GM12878 (cell line): ENCODE measurements around the gene BRD3. TPM values are rescaled to one million over a fixed set of nuclear protein-coding genes. Genes with fewer than 3 reads are reported as not detected.

Experiments
- ATAC-seq: fragments of 200-7000 bp; cut with Tn5 transposase; 3 replicates; pipeline ENCODE4 v1.9.1; 2020; ENCODE audit warnings: mild to moderate bottlenecking, moderate library complexity
- BruUV-seq: library from RNA; stranded (reverse); fragments of 400-500 nt; replicated peaks from 2 replicates; lab custom pipeline; 2021; lab: Mats Ljungman, UMichigan
- CTCF ChIA-PET: fragments of 300-600 bp; sonication (Branson Sonifier 250); formaldehyde crosslinking; extraction: SDS; loops from one replicate; lab custom pipeline; 2021; ENCODE audit warnings: inconsistent platforms; lab: Yijun Ruan, JAX
- POLR2A ChIA-PET: fragments of 350-600 bp; formaldehyde crosslinking; extraction: SDS; loops from one replicate; lab custom pipeline; 2021; ENCODE audit warnings: inconsistent platforms; lab: Charles Lee
- RAD21 ChIA-PET: fragments of 300-600 bp; sonication (Branson Sonifier 250); formaldehyde crosslinking; loops from one replicate; lab custom pipeline; 2023; ENCODE audit warnings: antibody characterized with exemption; ENCODE audit not compliant: unreplicated experiment; lab: Charles Lee
- SMC1A ChIA-PET: fragments of 300-600 bp; sonication (Branson Sonifier 250); formaldehyde crosslinking; loops from one replicate; lab custom pipeline; 2023; ENCODE audit not compliant: unreplicated experiment, uncharacterized antibody; lab: Charles Lee
- DNase-seq: peaks from one replicate; pipeline ENCODE4 v3.0.0-alpha.2; 2011; ENCODE audit warnings: low read depth, low spot score
- FAIRE-seq: peaks from 3 replicates; lab custom pipeline; 2011; peaks lifted over from hg19 to GRCh38; lab: Jason Lieb, UNC
- H2AFZ ChIP-seq: 2 replicates; pipeline ENCODE4 v1.6.0; 2011; ENCODE audit warnings: low read depth, low read length, control low read depth; ENCODE audit not compliant: control insufficient read depth
- H3K27ac ChIP-seq: 2 replicates; pipeline ENCODE4 v1.5.1; 2011; ENCODE audit warnings: control low read depth; ENCODE audit not compliant: control insufficient read depth, insufficient read depth
- H3K27me3 ChIP-seq, 2 experiments: replicated peaks in 1 of 2; 2 replicates each; pipeline versions ENCODE4 v1.6.0 to v1.6.1; 2011; ENCODE audit warnings: low read length in 1 of 2; ENCODE audit not compliant: control insufficient read depth in 2 of 2, insufficient read depth in 2 of 2
- H3K36me3 ChIP-seq, 2 experiments: 2 replicates each; pipeline ENCODE4 v1.5.1; 2011; ENCODE audit warnings: low read length in 1 of 2; ENCODE audit not compliant: control insufficient read depth in 2 of 2, insufficient read depth in 2 of 2
- H3K4me1 ChIP-seq: 2 replicates; pipeline ENCODE4 v1.6.1; 2011; ENCODE audit warnings: mild to moderate bottlenecking, low read length, moderate library complexity, mixed read lengths; ENCODE audit not compliant: control insufficient read depth, insufficient read depth
- H3K4me2 ChIP-seq: 2 replicates; pipeline ENCODE4 v1.6.0; 2011; ENCODE audit warnings: control low read depth; ENCODE audit not compliant: control insufficient read depth, insufficient read depth
- H3K4me3 ChIP-seq: fragments of 200-600 bp; sonication (generic); 2 replicates; pipeline ENCODE4 v1.5.1; 2016
- H3K79me2 ChIP-seq: 2 replicates; pipeline ENCODE4 v1.6.0; 2011; ENCODE audit warnings: low read length; ENCODE audit not compliant: control insufficient read depth, insufficient read depth
- H3K9ac ChIP-seq: 2 replicates; pipeline ENCODE4 v1.8.0; 2011; ENCODE audit warnings: low read length, control low read depth, mixed read lengths; ENCODE audit not compliant: control insufficient read depth, insufficient read depth
- H3K9me3 ChIP-seq: replicated peaks from 3 replicates; pipeline ENCODE4 v1.5.1; 2011; ENCODE audit warnings: mild to moderate bottlenecking, low read length; ENCODE audit not compliant: control insufficient read depth, insufficient read depth
- H4K20me1 ChIP-seq: 2 replicates; pipeline ENCODE4 v1.6.0; 2011; ENCODE audit not compliant: control insufficient read depth, insufficient read depth
- BRCA1 ChIP-seq: IDR thresholded peaks from 2 replicates; pipeline ENCODE4 v1.6.1; 2011; ENCODE audit warnings: low read depth, low read length, improper control_type of control experiment
- CBX5 ChIP-seq: sonication (generic); IDR thresholded peaks from 2 replicates; pipeline ENCODE4 v1.6.1; 2016; ENCODE audit warnings: low read depth, moderate library complexity, mild to moderate bottlenecking, inconsistent platforms
- CREB1 ChIP-seq: IDR thresholded peaks from 2 replicates; pipeline ENCODE4 v1.6.1; 2012; ENCODE audit warnings: low read depth, mild to moderate bottlenecking, inconsistent platforms
- EED ChIP-seq: sonication (generic); IDR thresholded peaks from 2 replicates; pipeline ENCODE4 v1.6.1; 2016; ENCODE audit warnings: antibody characterized with exemption, low read depth
- HDAC6 ChIP-seq: fragments of 200-600 bp; sonication (generic); IDR thresholded peaks from one replicate; pipeline ENCODE4 v1.8.0; 2017; ENCODE audit warnings: antibody characterized with exemption; ENCODE audit not compliant: unreplicated experiment
- MTA3 ChIP-seq: IDR thresholded peaks from 2 replicates; pipeline ENCODE4 v1.6.1; 2012; ENCODE audit warnings: low read length, inconsistent platforms, borderline replicate concordance
- NR2C2 ChIP-seq: IDR thresholded peaks from 2 replicates; pipeline ENCODE4 v1.6.1; 2011; ENCODE audit warnings: borderline replicate concordance, low read depth; ENCODE audit not compliant: control insufficient read depth, insufficient read length
- NRF1 ChIP-seq: conservative IDR thresholded peaks from 2 replicates; pipeline ENCODE4 v1.6.1; 2011; ENCODE audit warnings: mild to moderate bottlenecking, low read depth, low read length, improper control_type of control experiment
- SIX5 ChIP-seq: IDR thresholded peaks from 2 replicates; pipeline ENCODE4 v1.6.1; 2011; ENCODE audit warnings: mild to moderate bottlenecking, low read depth, low read length, moderate library complexity; ENCODE audit not compliant: severe bottlenecking
- SMAD5 ChIP-seq: IDR thresholded peaks from 2 replicates; pipeline ENCODE4 v1.6.1; 2016; ENCODE audit warnings: antibody characterized with exemption, low read depth
- SMARCA5 ChIP-seq: fragments of 450-650 bp; IDR thresholded peaks from 2 replicates; pipeline ENCODE4 v1.6.1; 2017; ENCODE audit warnings: mild to moderate bottlenecking
- SUPT20H ChIP-seq: IDR thresholded peaks from 2 replicates; pipeline ENCODE4 v1.6.1; 2011; ENCODE audit warnings: low read depth, mild to moderate bottlenecking, low read length, moderate library complexity, borderline replicate concordance; ENCODE audit not compliant: control insufficient read depth
- WGBS: methylation state at CpG from one replicate; pipeline ENCODE4 v1.1.6; 2016; ENCODE audit warnings: low lambda C conversion rate; ENCODE audit not compliant: insufficient replicate concordance, insufficient coverage; ENCODE audit errors: missing lambda C conversion rate; 5-methylcytosine and 5-hydroxymethylcytosine counted together
- in situ Hi-C: fragments of 300-500 bp; cut with MboI; formaldehyde crosslinking; loops from 9 replicates; pipeline ENCODE4 v1.14.3; 2018; ENCODE audit warnings: mixed read lengths
- intact Hi-C: fragments of 100-400 bp; cut with micrococcal nuclease; formaldehyde crosslinking; loops from one replicate; pipeline ENCODE4 v1.14.2; 2022; ENCODE audit not compliant: unreplicated experiment
- polyA plus RNA-seq, 11 experiments: library from polyadenylated mRNA; depleted of rRNA in 4 of 11; unstranded in 6 of 11; stranded (reverse) in 5 of 11; fragments of >200 nt; fragmentation: Nextera tagmentation in 4 of 11; fragmentation: Illumina TruSeq in 1 of 11; extraction: Ambion mirVana in 4 of 11; extraction: Trizol in 1 of 11; gene quantifications; 1 replicate in 1 of 11; 2 replicates in 10 of 11; pipeline versions ENCODE4 v1.2.1 to v1.2.3, GENCODE V29; 2011 to 2016; ENCODE audit warnings: inconsistent platforms in 2 of 11, missing spikeins in 2 of 11, low read depth in 1 of 11
- total RNA-seq, 4 experiments: library from RNA; depleted of rRNA in 3 of 4; stranded (reverse); fragments of >200 nt in 3 of 4; fragmentation: Illumina TruSeq in 1 of 4; extraction: Trizol in 1 of 4; gene quantifications; 2 replicates each; pipeline versions ENCODE4 v1.2.1 to v1.2.3, GENCODE V29; 2013 to 2021
- TF ChIP-seq, protein P1 (sequence below): fragments of 450-650 bp; IDR thresholded peaks from 2 replicates; pipeline ENCODE4 v1.6.1; 2017; ENCODE audit warnings: borderline replicate concordance
- TF ChIP-seq, protein P2 (sequence below): fragments of 450-650 bp; formaldehyde crosslinking; IDR thresholded peaks from 2 replicates; pipeline ENCODE4 v1.4.0; 2022; ENCODE audit warnings: mild to moderate bottlenecking, moderate library complexity
- TF ChIP-seq, protein P3 (sequence below): IDR thresholded peaks from 2 replicates; pipeline ENCODE4 v1.6.1; 2011; ENCODE audit warnings: low read depth, low read length, improper control_type of control experiment, borderline replicate concordance
- TF ChIP-seq, protein P4 (sequence below): fragments of 150-350 bp; IDR thresholded peaks from 2 replicates; pipeline ENCODE4 v1.6.1; 2016; ENCODE audit warnings: low read depth, low read length

The BRD3 gene
- total and polyA plus RNA-seq, 10 of the 15 experiments (the other 5 are each of a cell fraction or from before 2014, with no cell fraction given): 0.53 to 20.8 (median 4.8) TPM

DNA sequence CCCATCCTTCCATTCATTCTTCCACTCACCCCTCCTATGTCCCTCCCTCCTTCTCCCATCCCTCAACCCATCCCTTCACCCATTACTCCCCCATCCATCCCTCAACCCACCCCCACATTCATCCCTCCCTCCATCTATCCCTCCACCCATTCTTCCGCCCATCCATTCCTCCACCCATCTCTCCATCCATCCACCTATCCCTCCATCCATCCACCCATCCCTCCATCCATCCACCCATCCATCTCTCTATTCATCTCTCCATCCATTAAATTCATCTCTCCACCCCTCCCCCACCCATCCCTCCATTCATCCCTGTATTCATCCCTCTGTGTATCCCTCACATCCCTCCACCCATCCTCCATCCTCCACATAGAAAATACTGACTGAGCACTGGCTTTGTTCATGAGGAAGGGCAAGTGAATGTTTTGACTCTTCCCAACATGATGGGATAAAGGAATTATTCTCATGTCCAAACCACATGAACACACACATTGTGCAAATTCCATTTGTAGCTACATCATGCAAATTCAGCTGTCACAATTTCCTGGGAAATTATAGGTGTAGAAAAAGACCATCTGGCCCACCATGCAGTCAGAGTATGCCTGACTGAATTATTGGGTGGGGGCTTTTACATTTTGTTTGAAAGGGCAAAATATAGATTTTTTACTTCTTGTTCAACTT is 68.8 kb downstream of the BRD3 start:
- CTCF ChIA-PET: interaction anchor here (0.5 kb wide), 1 partner anchor 161 kb away, joined by 4 read pairs; no protein-coding TSS in a partner anchor
- H4K20me1 ChIP-seq: no peaks in the 10 kb centered on the region
- in situ Hi-C loops: no loop called here
- H3K36me3 ChIP-seq: no peaks in the 10 kb centered on the region
- RAD21 ChIA-PET: no interaction called here
- H3K27ac ChIP-seq: no peak overlapping the region
- H3K9ac ChIP-seq: no peak overlapping the region
- ATAC-seq: no peak
- no peak overlapping the region for H2AFZ ChIP-seq
- no peak for FAIRE-seq
- no peaks in the 10 kb centered on the region for H3K9me3 ChIP-seq
- H3K27me3 ChIP-seq: no peaks in the 10 kb centered on the region
- POLR2A ChIA-PET: no interaction called here
- H3K4me2 ChIP-seq: no peak overlapping the region
- H3K79me2 ChIP-seq: no peaks in the 10 kb centered on the region
- SMC1A ChIA-PET: no interaction called here
- peaks cover 3% of the 10 kb centered on the region for H3K4me1 ChIP-seq
- intact Hi-C loops: no loop called here
- DNase-seq: no peak
- WGBS: no CpG with 5 or more reads among the region's 1 CpG
- no peak overlapping the region for H3K4me3 ChIP-seq
- no TSS peak for BruUV-seq
- TF ChIP-seq EED: no peak
- no peak for TF ChIP-seq MTA3
- TF ChIP-seq NRF1: no peak
- TF ChIP-seq SIX5: no peak
- TF ChIP-seq, protein P1, sequence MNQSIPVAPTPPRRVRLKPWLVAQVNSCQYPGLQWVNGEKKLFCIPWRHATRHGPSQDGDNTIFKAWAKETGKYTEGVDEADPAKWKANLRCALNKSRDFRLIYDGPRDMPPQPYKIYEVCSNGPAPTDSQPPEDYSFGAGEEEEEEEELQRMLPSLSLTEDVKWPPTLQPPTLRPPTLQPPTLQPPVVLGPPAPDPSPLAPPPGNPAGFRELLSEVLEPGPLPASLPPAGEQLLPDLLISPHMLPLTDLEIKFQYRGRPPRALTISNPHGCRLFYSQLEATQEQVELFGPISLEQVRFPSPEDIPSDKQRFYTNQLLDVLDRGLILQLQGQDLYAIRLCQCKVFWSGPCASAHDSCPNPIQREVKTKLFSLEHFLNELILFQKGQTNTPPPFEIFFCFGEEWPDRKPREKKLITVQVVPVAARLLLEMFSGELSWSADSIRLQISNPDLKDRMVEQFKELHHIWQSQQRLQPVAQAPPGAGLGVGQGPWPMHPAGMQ: no peak
- TF ChIP-seq, protein P2, sequence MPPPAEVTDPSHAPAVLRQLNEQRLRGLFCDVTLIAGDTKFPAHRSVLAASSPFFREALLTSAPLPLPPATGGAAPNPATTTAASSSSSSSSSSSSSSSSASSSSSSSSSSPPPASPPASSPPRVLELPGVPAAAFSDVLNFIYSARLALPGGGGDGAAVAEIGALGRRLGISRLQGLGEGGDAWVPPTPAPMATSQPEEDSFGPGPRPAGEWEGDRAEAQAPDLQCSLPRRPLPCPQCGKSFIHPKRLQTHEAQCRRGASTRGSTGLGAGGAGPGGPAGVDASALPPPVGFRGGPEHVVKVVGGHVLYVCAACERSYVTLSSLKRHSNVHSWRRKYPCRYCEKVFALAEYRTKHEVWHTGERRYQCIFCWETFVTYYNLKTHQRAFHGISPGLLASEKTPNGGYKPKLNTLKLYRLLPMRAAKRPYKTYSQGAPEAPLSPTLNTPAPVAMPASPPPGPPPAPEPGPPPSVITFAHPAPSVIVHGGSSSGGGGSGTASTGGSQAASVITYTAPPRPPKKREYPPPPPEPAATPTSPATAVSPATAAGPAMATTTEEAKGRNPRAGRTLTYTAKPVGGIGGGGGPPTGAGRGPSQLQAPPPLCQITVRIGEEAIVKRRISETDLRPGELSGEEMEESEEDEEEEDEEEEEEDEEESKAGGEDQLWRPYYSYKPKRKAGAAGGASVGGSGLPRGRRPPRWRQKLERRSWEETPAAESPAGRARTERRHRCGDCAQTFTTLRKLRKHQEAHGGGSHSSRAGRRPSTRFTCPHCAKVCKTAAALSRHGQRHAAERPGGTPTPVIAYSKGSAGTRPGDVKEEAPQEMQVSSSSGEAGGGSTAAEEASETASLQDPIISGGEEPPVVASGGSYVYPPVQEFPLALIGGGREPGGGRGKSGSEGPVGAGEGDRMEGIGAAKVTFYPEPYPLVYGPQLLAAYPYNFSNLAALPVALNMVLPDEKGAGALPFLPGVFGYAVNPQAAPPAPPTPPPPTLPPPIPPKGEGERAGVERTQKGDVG (CRISPR knock-in tag): no peak
- no peak for TF ChIP-seq SMAD5
- TF ChIP-seq SUPT20H: no peak
- no peak for TF ChIP-seq BRCA1
- no peak for TF ChIP-seq SMARCA5
- TF ChIP-seq HDAC6: no peak
- TF ChIP-seq, protein P3, sequence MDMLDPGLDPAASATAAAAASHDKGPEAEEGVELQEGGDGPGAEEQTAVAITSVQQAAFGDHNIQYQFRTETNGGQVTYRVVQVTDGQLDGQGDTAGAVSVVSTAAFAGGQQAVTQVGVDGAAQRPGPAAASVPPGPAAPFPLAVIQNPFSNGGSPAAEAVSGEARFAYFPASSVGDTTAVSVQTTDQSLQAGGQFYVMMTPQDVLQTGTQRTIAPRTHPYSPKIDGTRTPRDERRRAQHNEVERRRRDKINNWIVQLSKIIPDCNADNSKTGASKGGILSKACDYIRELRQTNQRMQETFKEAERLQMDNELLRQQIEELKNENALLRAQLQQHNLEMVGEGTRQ: no peak
- no peak for TF ChIP-seq CBX5
- TF ChIP-seq, protein P4, sequence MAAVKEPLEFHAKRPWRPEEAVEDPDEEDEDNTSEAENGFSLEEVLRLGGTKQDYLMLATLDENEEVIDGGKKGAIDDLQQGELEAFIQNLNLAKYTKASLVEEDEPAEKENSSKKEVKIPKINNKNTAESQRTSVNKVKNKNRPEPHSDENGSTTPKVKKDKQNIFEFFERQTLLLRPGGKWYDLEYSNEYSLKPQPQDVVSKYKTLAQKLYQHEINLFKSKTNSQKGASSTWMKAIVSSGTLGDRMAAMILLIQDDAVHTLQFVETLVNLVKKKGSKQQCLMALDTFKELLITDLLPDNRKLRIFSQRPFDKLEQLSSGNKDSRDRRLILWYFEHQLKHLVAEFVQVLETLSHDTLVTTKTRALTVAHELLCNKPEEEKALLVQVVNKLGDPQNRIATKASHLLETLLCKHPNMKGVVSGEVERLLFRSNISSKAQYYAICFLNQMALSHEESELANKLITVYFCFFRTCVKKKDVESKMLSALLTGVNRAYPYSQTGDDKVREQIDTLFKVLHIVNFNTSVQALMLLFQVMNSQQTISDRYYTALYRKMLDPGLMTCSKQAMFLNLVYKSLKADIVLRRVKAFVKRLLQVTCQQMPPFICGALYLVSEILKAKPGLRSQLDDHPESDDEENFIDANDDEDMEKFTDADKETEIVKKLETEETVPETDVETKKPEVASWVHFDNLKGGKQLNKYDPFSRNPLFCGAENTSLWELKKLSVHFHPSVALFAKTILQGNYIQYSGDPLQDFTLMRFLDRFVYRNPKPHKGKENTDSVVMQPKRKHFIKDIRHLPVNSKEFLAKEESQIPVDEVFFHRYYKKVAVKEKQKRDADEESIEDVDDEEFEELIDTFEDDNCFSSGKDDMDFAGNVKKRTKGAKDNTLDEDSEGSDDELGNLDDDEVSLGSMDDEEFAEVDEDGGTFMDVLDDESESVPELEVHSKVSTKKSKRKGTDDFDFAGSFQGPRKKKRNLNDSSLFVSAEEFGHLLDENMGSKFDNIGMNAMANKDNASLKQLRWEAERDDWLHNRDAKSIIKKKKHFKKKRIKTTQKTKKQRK: no peak
- no peak for TF ChIP-seq CREB1
- TF ChIP-seq NR2C2: no peak
